SK-N-SH (cell line): ENCODE data around the gene NOTCH4.

Experiments used
- CHD2 ChIP-seq: fragments of 150-350 bp; IDR thresholded peaks from 2 replicates; pipeline ENCODE4 v1.6.1; 2018; ENCODE audit warnings: low read length; ENCODE audit not compliant: partially characterized antibody
- CTCF ChIP-seq: fragments of 200-600 bp; sonication (generic); IDR thresholded peaks from 2 replicates; pipeline ENCODE4 v1.6.1; 2017; ENCODE audit warnings: antibody characterized with exemption, mild to moderate bottlenecking, moderate library complexity
- EZH2phosphoT487 ChIP-seq: fragments of 200-600 bp; sonication (generic); IDR thresholded peaks from 2 replicates; pipeline ENCODE4 v1.6.1; 2017; ENCODE audit warnings: low read depth, mixed run types, mild to moderate bottlenecking, antibody characterized with exemption, moderate library complexity, borderline replicate concordance
- POLR2AphosphoS5 ChIP-seq: IDR thresholded peaks from 2 replicates; pipeline ENCODE4 v1.6.1; 2012; ENCODE audit warnings: low read depth, low read length
- YY1 ChIP-seq: IDR thresholded peaks from 2 replicates; pipeline ENCODE4 v1.4.0; 2012; ENCODE audit warnings: low read depth, mild to moderate bottlenecking

- TF ChIP-seq EZH2phosphoT487 (no peak), POLR2AphosphoS5 (no peak), CHD2 (no peak), CTCF (no peak), YY1 (no peak)
Observed at GRCh38 chr6:32146687-32147086, 77.2 kb downstream of the NOTCH4 start.
